WI38 (cell line): ENCODE data around the gene PITPNM3.

Experiments used
- H3K4me3 ChIP-seq: 2 replicates; pipeline ENCODE4 v1.5.1; 2011; ENCODE audit warnings: low read depth, mild to moderate bottlenecking, control low read depth, low read length
- CTCF ChIP-seq: IDR thresholded peaks from 2 replicates; pipeline ENCODE4 v1.5.1; 2012; ENCODE audit warnings: low read depth, mild to moderate bottlenecking, control low read depth, low read length

PITPNM3 gene

GRCh38 chr17:6430769-6431168 is 125.6 kb downstream of the PITPNM3 start:
- H3K4me3 ChIP-seq, result no peak overlapping the region
- TF ChIP-seq CTCF, result peak; percentile 29; the same call in 1 of the 2 replicates

- no peak for TF ChIP-seq CTCF
- no peak overlapping the region for H3K4me3 ChIP-seq
These were observed 127.1 kb downstream of the PITPNM3 start for GRCh38 chr17:6429266-6429665.

- TF ChIP-seq CTCF, result no peak
- no peak overlapping the region for H3K4me3 ChIP-seq
These were observed 128.0 kb downstream of the PITPNM3 start for GRCh38 chr17:6428207-6428965.

- H3K4me3 ChIP-seq, result no peak overlapping the region
- TF ChIP-seq CTCF, result no peak
These were observed 129.0 kb downstream of the PITPNM3 start for GRCh38 chr17:6427279-6427781.

- TF ChIP-seq CTCF, result no peak
- no peak overlapping the region for H3K4me3 ChIP-seq
These were observed 129.8 kb downstream of the PITPNM3 start for GRCh38 chr17:6426356-6427101.

GRCh38 chr17:6425407-6425806 is 130.9 kb downstream of the PITPNM3 start:
- no peak overlapping the region for H3K4me3 ChIP-seq

More at GRCh38 chr17:6425407-6425806, 130.9 kb downstream of the PITPNM3 start:
- no peak for TF ChIP-seq CTCF
